ENCODE measurements around the gene DLL3.
"Not testable (repeated sequence)": the region's sequence is repeated elsewhere in the genome, so short reads cannot be mapped to it uniquely, and the experiment has no call there.

The DLL3 gene

GRCh38 chr19:39498798-39499642, at the start of gene DLL3:
TSS of gene DLL3 (plus strand) at chr19:39498947. CDS start at chr19:39498975, 28 bp downstream.
- DNase-seq (ENCODE audit: low read depth, low spot score) = no peak
- Histone ChIP-seq H3K27ac (no peak within 1 kb of the TSS), H3K9me3 (ENCODE audit: low read depth, low read length) (no peaks in the 10 kb centered on the region), H3K4me3 (peak within 1 kb of the TSS; percentile 90), H3K36me3 (ENCODE audit: insufficient read depth, low read length) (no peaks in the 10 kb centered on the region), H3K9ac (ENCODE audit: insufficient read length) (peak within 1 kb of the TSS; percentile 68)
- TF ChIP-seq EZH2 (IDR thresholded peaks at IDR 0.05) = no peak
- TF ChIP-seq POLR2AphosphoS5 (IDR thresholded peaks at IDR 0.05; ENCODE audit: borderline replicate concordance, low read depth, low read length) = peak; percentile 47; the same call in 1 of the 2 replicates

GRCh38 chr19:39449116-39449797, 49.5 kb upstream of the DLL3 start:
- Histone ChIP-seq H3K36me3 (ENCODE audit: insufficient read depth, low read length) (peaks cover 38% of the 10 kb centered on the region), H3K9me3 (ENCODE audit: low read depth, low read length) (no peaks in the 10 kb centered on the region), H3K27ac (no peak overlapping the region), H3K9ac (ENCODE audit: insufficient read length) (no peak overlapping the region), H3K4me3 (no peak overlapping the region)
- no peak for DNase-seq (ENCODE audit: low read depth, low spot score)
- TF ChIP-seq EZH2 (IDR thresholded peaks at IDR 0.05) (no peak), FOXP2 (optimal IDR thresholded peaks at IDR 0.05; ENCODE audit: control extremely low read depth, extremely low read length, insufficient read depth) (no peak), POLR2AphosphoS5 (IDR thresholded peaks at IDR 0.05; ENCODE audit: borderline replicate concordance, low read depth, low read length) (no peak)

GRCh38 chr19:39451257-39451656, 47.5 kb upstream of the DLL3 start:
- not testable (repeated sequence) for DNase-seq (ENCODE audit: low read depth, low spot score); H3K27ac ChIP-seq; H3K9me3 ChIP-seq (ENCODE audit: low read depth, low read length); H3K4me3 ChIP-seq; H3K9ac ChIP-seq (ENCODE audit: insufficient read length)
- peaks cover 42% of the 10 kb centered on the region for H3K36me3 ChIP-seq (ENCODE audit: insufficient read depth, low read length)

GRCh38 chr19:39463403-39463802, 35.3 kb upstream of the DLL3 start:
- Histone ChIP-seq H3K36me3 (ENCODE audit: insufficient read depth, low read length) (peaks cover 59% of the 10 kb centered on the region; the same call in 1 of the 2 replicates), H3K9me3 (ENCODE audit: low read depth, low read length) (no peaks in the 10 kb centered on the region), H3K9ac (ENCODE audit: insufficient read length) (no peak overlapping the region), H3K27ac (0 out of 2 replicates have a peak overlapping the region, but pooled peaks have one; percentile 20), H3K4me3 (no peak overlapping the region)
- no peak for TF ChIP-seq EZH2 (IDR thresholded peaks at IDR 0.05)
- TF ChIP-seq POLR2AphosphoS5 (IDR thresholded peaks at IDR 0.05; ENCODE audit: borderline replicate concordance, low read depth, low read length) = no peak
- TF ChIP-seq FOXP2 (optimal IDR thresholded peaks at IDR 0.05; ENCODE audit: control extremely low read depth, extremely low read length, insufficient read depth) = no peak
- no peak for DNase-seq (ENCODE audit: low read depth, low spot score)

- peaks cover 67% of the 10 kb centered on the region; the same call in 1 of the 2 replicates for H3K36me3 ChIP-seq (ENCODE audit: insufficient read depth, low read length)
Measured at GRCh38 chr19:39465956-39466747, 32.6 kb upstream of the DLL3 start.

GRCh38 chr19:39467941-39468340, 30.8 kb upstream of the DLL3 start:
- Histone ChIP-seq H3K9me3 (ENCODE audit: low read depth, low read length) (no peaks in the 10 kb centered on the region), H3K4me3 (no peak overlapping the region), H3K27ac (no peak overlapping the region), H3K36me3 (ENCODE audit: insufficient read depth, low read length) (peaks cover 83% of the 10 kb centered on the region), H3K9ac (ENCODE audit: insufficient read length) (no peak overlapping the region)
- no peak for TF ChIP-seq FOXP2 (optimal IDR thresholded peaks at IDR 0.05; ENCODE audit: control extremely low read depth, extremely low read length, insufficient read depth)
- no peak for TF ChIP-seq EZH2 (IDR thresholded peaks at IDR 0.05)
- no peak for TF ChIP-seq POLR2AphosphoS5 (IDR thresholded peaks at IDR 0.05; ENCODE audit: borderline replicate concordance, low read depth, low read length)
- no peak for DNase-seq (ENCODE audit: low read depth, low spot score)

More at GRCh38 chr19:39465956-39466747, 32.6 kb upstream of the DLL3 start:
- Histone ChIP-seq H3K27ac (no peak overlapping the region), H3K4me3 (no peak overlapping the region), H3K9ac (ENCODE audit: insufficient read length) (no peak overlapping the region), H3K9me3 (ENCODE audit: low read depth, low read length) (no peaks in the 10 kb centered on the region)
- TF ChIP-seq EZH2 (IDR thresholded peaks at IDR 0.05) (no peak), POLR2AphosphoS5 (IDR thresholded peaks at IDR 0.05; ENCODE audit: borderline replicate concordance, low read depth, low read length) (no peak), FOXP2 (optimal IDR thresholded peaks at IDR 0.05; ENCODE audit: control extremely low read depth, extremely low read length, insufficient read depth) (no peak)
- DNase-seq (ENCODE audit: low read depth, low spot score) = no peak

- Histone ChIP-seq H3K9ac (ENCODE audit: insufficient read length) (no peak overlapping the region), H3K36me3 (ENCODE audit: insufficient read depth, low read length) (peaks cover 89% of the 10 kb centered on the region), H3K27ac (no peak overlapping the region), H3K4me3 (no peak overlapping the region), H3K9me3 (ENCODE audit: low read depth, low read length) (no peaks in the 10 kb centered on the region)
- DNase-seq (ENCODE audit: low read depth, low spot score) = no peak
- no peak for TF ChIP-seq FOXP2 (optimal IDR thresholded peaks at IDR 0.05; ENCODE audit: control extremely low read depth, extremely low read length, insufficient read depth)
- TF ChIP-seq POLR2AphosphoS5 (IDR thresholded peaks at IDR 0.05; ENCODE audit: borderline replicate concordance, low read depth, low read length) = no peak
- no peak for TF ChIP-seq EZH2 (IDR thresholded peaks at IDR 0.05)
Measured at GRCh38 chr19:39469036-39469435, 29.7 kb upstream of the DLL3 start.

GRCh38 chr19:39469567-39469966, 29.2 kb upstream of the DLL3 start:
- H3K27ac ChIP-seq = no peak overlapping the region
- no peaks in the 10 kb centered on the region for H3K9me3 ChIP-seq (ENCODE audit: low read depth, low read length)
- TF ChIP-seq FOXP2 (optimal IDR thresholded peaks at IDR 0.05; ENCODE audit: control extremely low read depth, extremely low read length, insufficient read depth) = no peak
- no peak for TF ChIP-seq EZH2 (IDR thresholded peaks at IDR 0.05)
- TF ChIP-seq POLR2AphosphoS5 (IDR thresholded peaks at IDR 0.05; ENCODE audit: borderline replicate concordance, low read depth, low read length) = no peak
- no peak overlapping the region for H3K4me3 ChIP-seq
- DNase-seq (ENCODE audit: low read depth, low spot score) = no peak
- H3K36me3 ChIP-seq (ENCODE audit: insufficient read depth, low read length) = peaks cover 92% of the 10 kb centered on the region
- H3K9ac ChIP-seq (ENCODE audit: insufficient read length) = no peak overlapping the region

Data from SK-N-MC (cell line).